Liver (tissue), 9 donors: ENCODE results near the gene CREB5. TPM values are rescaled to one million over a fixed set of nuclear protein-coding genes. Genes with fewer than 3 reads are reported as not detected.

Source experiments
- DNase-seq: peaks from one replicate; pipeline ENCODE4 v3.0.0-alpha.2; 2017; ENCODE audit warnings: low spot score
- H3K27ac ChIP-seq, 2 donors: one replicate each; pipeline ENCODE4 v1.7.0; 2013; ENCODE audit warnings: inconsistent platforms in 2 of 2, low read length in 2 of 2, control low read depth in 1 of 2, low read depth in 1 of 2, mild to moderate bottlenecking in 1 of 2
- H3K27me3 ChIP-seq, 4 donors: one replicate each; pipeline versions ENCODE4 v1.6.1 to v1.7.0; 2013; ENCODE audit warnings: low read length in 3 of 4, inconsistent platforms in 1 of 4, mild to moderate bottlenecking in 1 of 4, moderate library complexity in 1 of 4; ENCODE audit not compliant: control insufficient read depth in 4 of 4, insufficient read depth in 4 of 4
- H3K36me3 ChIP-seq, 4 donors: one replicate each; pipeline versions ENCODE4 v1.6.1 to v1.7.0; 2013; ENCODE audit warnings: low read length in 3 of 4, mild to moderate bottlenecking in 3 of 4, low read depth in 1 of 4, moderate library complexity in 1 of 4; ENCODE audit not compliant: control insufficient read depth in 4 of 4, insufficient read depth in 3 of 4
- H3K4me1 ChIP-seq, 4 donors: one replicate each; pipeline versions ENCODE4 v1.6.1 to v1.7.0; 2013; ENCODE audit warnings: low read length in 3 of 4, mild to moderate bottlenecking in 3 of 4, moderate library complexity in 1 of 4; ENCODE audit not compliant: control insufficient read depth in 4 of 4, insufficient read depth in 4 of 4
- H3K4me3 ChIP-seq, 3 donors: one replicate each; pipeline versions ENCODE4 v1.6.1 to v1.7.0; 2013; ENCODE audit warnings: low read length in 3 of 3, control low read depth in 1 of 3, low read depth in 1 of 3, mild to moderate bottlenecking in 1 of 3
- H3K9ac ChIP-seq, 2 donors: one replicate each; pipeline ENCODE4 v1.7.0; 2013; ENCODE audit warnings: low read length in 2 of 2, mild to moderate bottlenecking in 2 of 2, moderate library complexity in 2 of 2, control low read depth in 1 of 2, low read depth in 1 of 2
- H3K9me3 ChIP-seq, 4 donors: one replicate each; pipeline versions ENCODE4 v1.6.1 to v1.7.0; 2013; ENCODE audit warnings: low read length in 3 of 4; ENCODE audit not compliant: control insufficient read depth in 4 of 4
- ATF3 ChIP-seq: IDR thresholded peaks from 2 replicates; pipeline ENCODE4 v1.6.1; 2016; ENCODE audit warnings: antibody characterized with exemption
- EGR1 ChIP-seq, 2 donors: IDR thresholded peaks; 2 replicates each; pipeline ENCODE4 v1.6.1; 2016 to 2018; ENCODE audit warnings: antibody characterized with exemption in 2 of 2, low read depth in 2 of 2
- FOXA1 ChIP-seq: IDR thresholded peaks from 2 replicates; pipeline ENCODE4 v1.6.1; 2016; ENCODE audit warnings: antibody characterized with exemption
- GABPA ChIP-seq, 2 donors: IDR thresholded peaks in 1 of 2; conservative IDR thresholded peaks in 1 of 2; 2 replicates each; pipeline ENCODE4 v1.6.1; 2016; ENCODE audit warnings: antibody characterized with exemption in 2 of 2, mild to moderate bottlenecking in 1 of 2, moderate library complexity in 1 of 2
- HNF4A ChIP-seq, 2 donors: conservative IDR thresholded peaks; 2 replicates each; pipeline ENCODE4 v1.6.1; 2016; ENCODE audit warnings: antibody characterized with exemption in 2 of 2, mild to moderate bottlenecking in 2 of 2
- HNF4G ChIP-seq: IDR thresholded peaks from 2 replicates; pipeline ENCODE4 v1.6.1; 2016; ENCODE audit warnings: antibody characterized with exemption
- JUND ChIP-seq, 2 donors: IDR thresholded peaks; 2 replicates each; pipeline ENCODE4 v1.6.1; 2016; ENCODE audit warnings: antibody characterized with exemption in 2 of 2
- MAX ChIP-seq: IDR thresholded peaks from 2 replicates; pipeline ENCODE4 v1.6.1; 2016; ENCODE audit warnings: antibody characterized with exemption
- NR2F2 ChIP-seq: IDR thresholded peaks from 2 replicates; pipeline ENCODE4 v1.6.1; 2016; ENCODE audit warnings: antibody characterized with exemption
- RAD21 ChIP-seq, 2 donors: IDR thresholded peaks; 2 replicates each; pipeline ENCODE4 v1.6.1; 2016; ENCODE audit warnings: antibody characterized with exemption in 2 of 2, mild to moderate bottlenecking in 2 of 2
- REST ChIP-seq: IDR thresholded peaks from 2 replicates; pipeline ENCODE4 v1.6.1; 2016; ENCODE audit warnings: antibody characterized with exemption, mild to moderate bottlenecking
- RXRA ChIP-seq, 2 donors: IDR thresholded peaks; 2 replicates each; pipeline ENCODE4 v1.6.1; 2017 to 2018; ENCODE audit warnings: antibody characterized with exemption in 2 of 2, mild to moderate bottlenecking in 1 of 2
- SP1 ChIP-seq: IDR thresholded peaks from 2 replicates; pipeline ENCODE4 v1.6.1; 2018; ENCODE audit warnings: antibody characterized with exemption, mild to moderate bottlenecking
- TAF1 ChIP-seq: conservative IDR thresholded peaks from 2 replicates; pipeline ENCODE4 v1.6.1; 2016; ENCODE audit warnings: antibody characterized with exemption, mild to moderate bottlenecking
- YY1 ChIP-seq: IDR thresholded peaks from 2 replicates; pipeline ENCODE4 v1.6.1; 2016; ENCODE audit warnings: antibody characterized with exemption, mild to moderate bottlenecking
- ZBTB33 ChIP-seq: IDR thresholded peaks from 2 replicates; pipeline ENCODE4 v1.6.1; 2016; ENCODE audit warnings: antibody characterized with exemption
- WGBS: extraction: QIAGEN DNeasy Blood & Tissue Kit; methylation state at CpG from one replicate; pipeline ENCODE4 v1.1.7; 2013; 5-methylcytosine and 5-hydroxymethylcytosine counted together
- polyA plus RNA-seq, 2 donors: library from polyadenylated mRNA; stranded (reverse) in 1 of 2; unstranded in 1 of 2; fragments of 200-250 nt in 1 of 2; fragments of >200 nt in 1 of 2; fragmentation: Nextera tagmentation in 1 of 2; extraction: Ambion mirVana in 1 of 2; gene quantifications; one replicate each; pipeline versions ENCODE4 v1.2.1 to v1.2.3, GENCODE V29; 2013 to 2015
- total RNA-seq, 2 donors: library from RNA; depleted of rRNA; stranded (reverse); fragments of >200 nt; gene quantifications; one replicate each; pipeline ENCODE4 v1.2.3, GENCODE V29; 2014
- TF ChIP-seq, protein P1 (sequence below): fragments of 150-350 bp; IDR thresholded peaks from 2 replicates; pipeline ENCODE4 v1.5.1; 2017; ENCODE audit warnings: improper control_type of control experiment, low read depth, low read length; ENCODE audit not compliant: missing input control
- donor health status: healthy.
- donor health status: healthy.
- donor health status: healthy.
- donor health status: healthy.
- donor health status: healthy.

The CREB5 gene
- total and polyA plus RNA-seq, 4 donors = 0.25 to 0.92 (median 0.67) TPM

DNA sequence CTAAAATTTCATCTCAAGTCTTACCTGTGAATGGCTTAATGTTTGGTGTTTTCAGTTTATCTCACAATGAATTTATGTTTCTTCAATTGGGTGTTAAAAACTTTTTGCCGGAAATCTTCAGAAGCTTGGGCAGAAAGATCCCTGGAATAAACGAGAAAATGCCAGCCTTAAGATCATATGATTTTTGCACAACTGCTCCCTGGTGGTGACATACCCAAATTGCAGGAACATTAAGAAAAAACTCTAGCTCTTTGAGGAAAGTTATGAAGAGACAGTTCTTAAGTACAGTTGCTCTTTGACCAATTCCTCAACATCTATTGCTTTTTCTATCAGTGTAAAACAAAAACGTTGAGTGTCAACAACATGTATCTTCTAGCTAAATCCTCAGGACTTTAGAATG, 48.2 kb upstream of the CREB5 start:
- H3K9me3 ChIP-seq = peaks cover 0 to 6% (median 4%) of the 10 kb centered on the region in 4 donors
- TF ChIP-seq, protein P1, sequence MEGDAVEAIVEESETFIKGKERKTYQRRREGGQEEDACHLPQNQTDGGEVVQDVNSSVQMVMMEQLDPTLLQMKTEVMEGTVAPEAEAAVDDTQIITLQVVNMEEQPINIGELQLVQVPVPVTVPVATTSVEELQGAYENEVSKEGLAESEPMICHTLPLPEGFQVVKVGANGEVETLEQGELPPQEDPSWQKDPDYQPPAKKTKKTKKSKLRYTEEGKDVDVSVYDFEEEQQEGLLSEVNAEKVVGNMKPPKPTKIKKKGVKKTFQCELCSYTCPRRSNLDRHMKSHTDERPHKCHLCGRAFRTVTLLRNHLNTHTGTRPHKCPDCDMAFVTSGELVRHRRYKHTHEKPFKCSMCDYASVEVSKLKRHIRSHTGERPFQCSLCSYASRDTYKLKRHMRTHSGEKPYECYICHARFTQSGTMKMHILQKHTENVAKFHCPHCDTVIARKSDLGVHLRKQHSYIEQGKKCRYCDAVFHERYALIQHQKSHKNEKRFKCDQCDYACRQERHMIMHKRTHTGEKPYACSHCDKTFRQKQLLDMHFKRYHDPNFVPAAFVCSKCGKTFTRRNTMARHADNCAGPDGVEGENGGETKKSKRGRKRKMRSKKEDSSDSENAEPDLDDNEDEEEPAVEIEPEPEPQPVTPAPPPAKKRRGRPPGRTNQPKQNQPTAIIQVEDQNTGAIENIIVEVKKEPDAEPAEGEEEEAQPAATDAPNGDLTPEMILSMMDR = peak; percentile 16
- TF ChIP-seq TAF1 (no peak), GABPA (IDR thresholded peaks at IDR 0.05 in 1 of 2, conservative IDR thresholded peaks at IDR 0.05 in 1 of 2) (no peak)
- H3K27ac ChIP-seq = no peak overlapping the region
- peaks cover 0 to 2% (median 0%) of the 10 kb centered on the region in 4 donors for H3K27me3 ChIP-seq
- H3K4me3 ChIP-seq = no peak overlapping the region
- 63% methylated on average over 3 of the region's 3 CpGs for WGBS
- no peak overlapping the region for H3K9ac ChIP-seq
- no peaks in the 10 kb centered on the region for H3K36me3 ChIP-seq
- no peak for DNase-seq
- H3K4me1 ChIP-seq = no peaks in the 10 kb centered on the region

GRCh38 chr7:28369523-28369922, 42.8 kb upstream of the CREB5 start:
- H3K9me3 ChIP-seq = peaks cover 0 to 2% (median under 1%) of the 10 kb centered on the region in 4 donors
- 81% methylated on average over 4 of the region's 4 CpGs for WGBS

More at GRCh38 chr7:28369523-28369922, 42.8 kb upstream of the CREB5 start:
- Histone ChIP-seq H3K27me3 (peaks cover 0 to 2% (median 0%) of the 10 kb centered on the region in 4 donors), H3K27ac (no peak overlapping the region), H3K36me3 (no peaks in the 10 kb centered on the region), H3K9ac (no peak overlapping the region), H3K4me3 (no peak overlapping the region), H3K4me1 (no peaks in the 10 kb centered on the region)
- TF ChIP-seq, protein P1 = no peak
- TF ChIP-seq HNF4G (no peak), TAF1 (no peak), ZBTB33 (no peak), HNF4A (conservative IDR thresholded peaks at IDR 0.05) (no peak), RAD21 (IDR thresholded peaks at IDR 0.05) (no peak), YY1 (no peak), EGR1 (IDR thresholded peaks at IDR 0.05; ENCODE audit: low read depth in 2 of 2) (no peak), SP1 (no peak), REST (no peak), JUND (IDR thresholded peaks at IDR 0.05) (no peak), MAX (no peak), RXRA (IDR thresholded peaks at IDR 0.05) (no peak), GABPA (IDR thresholded peaks at IDR 0.05 in 1 of 2, conservative IDR thresholded peaks at IDR 0.05 in 1 of 2) (no peak), FOXA1 (no peak), ATF3 (no peak), NR2F2 (no peak)
- DNase-seq = no peak
